ENCODE measurements around the gene SUPT20H. TPM values are rescaled to one million over a fixed set of nuclear protein-coding genes. Genes with fewer than 3 reads are reported as not detected.

The SUPT20H gene
- total and polyA plus RNA-seq, 2 of the 13 experiments (the other 11 are each of a cell fraction or from before 2014, with no cell fraction given) = 35.0 to 63.6 TPM

DNA sequence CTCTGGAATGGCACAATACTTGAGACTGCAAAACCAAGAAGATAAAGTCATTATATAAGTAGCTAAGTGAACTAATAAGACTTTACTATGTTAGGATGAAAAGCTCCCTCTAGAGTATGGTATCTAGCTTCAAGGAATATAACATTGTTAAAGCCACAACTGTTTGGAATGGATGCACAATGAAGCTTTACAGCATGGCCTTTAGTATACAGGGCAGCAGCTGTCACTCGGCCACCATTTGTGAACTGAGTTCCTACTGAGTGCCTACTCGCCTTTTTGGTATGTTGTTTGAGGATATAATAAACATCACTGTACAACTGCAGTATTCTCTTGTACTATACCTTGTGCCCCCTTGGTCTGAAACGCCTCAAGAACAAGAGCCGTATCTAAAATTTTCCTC is 67.1 kb downstream of the SUPT20H start:
- ChIA-PET CTCF (ENCODE audit: low intra/inter-chr PET ratio, low total read pairs) (no interaction called here), POLR2A (no interaction called here)
- Histone ChIP-seq H2AFZ (ENCODE audit: low read length) (no peak overlapping the region), H3K4me1 (ENCODE audit: insufficient read depth, low read length) (peaks cover 11% of the 10 kb centered on the region), H3K9ac (ENCODE audit: insufficient read depth, low read depth, low read length) (no peak overlapping the region), H3K4me2 (ENCODE audit: low read depth, low read length) (no peak overlapping the region), H3K27ac (ENCODE audit: extremely low read length, insufficient read depth, low read length) (no peak overlapping the region), H3K4me3 (replicated peaks in 1 of 3; ENCODE audit: insufficient read depth in 1 of 3, low read depth in 2 of 3, low read length in 3 of 3) (no peak overlapping the region), H3K79me2 (ENCODE audit: insufficient read depth, low read length) (peaks cover 21% of the 10 kb centered on the region), H3K36me3 (replicated peaks in 1 of 2; ENCODE audit: control insufficient read depth in 1 of 2, insufficient read depth in 2 of 2, low read length in 2 of 2) (peaks cover 27 to 78% of the 10 kb centered on the region in 2 experiments), H3K9me3 (ENCODE audit: low read length) (no peaks in the 10 kb centered on the region), H3K27me3 (ENCODE audit: control insufficient read depth in 1 of 2, insufficient read depth in 2 of 2, low read length in 2 of 2) (no peaks in the 10 kb centered on the region), H4K20me1 (ENCODE audit: insufficient read depth, low read length) (no peaks in the 10 kb centered on the region)
- TF ChIP-seq HNRNPUL1 (IDR thresholded peaks at IDR 0.05; ENCODE audit: low read depth, low read length) (no peak), SP2 (CRISPR knock-in tag; IDR thresholded peaks at IDR 0.05) (no peak), ZNF616 (CRISPR knock-in tag; IDR thresholded peaks at IDR 0.05; ENCODE audit: low read depth) (no peak), MAFF (IDR thresholded peaks at IDR 0.05; ENCODE audit: low read depth, low read length) (no peak), ZNF782 (CRISPR knock-in tag; IDR thresholded peaks at IDR 0.05; ENCODE audit: borderline replicate concordance) (no peak), ZNF747 (CRISPR knock-in tag; IDR thresholded peaks at IDR 0.05; ENCODE audit: borderline replicate concordance) (no peak)
- TF ChIP-seq, protein P1, sequence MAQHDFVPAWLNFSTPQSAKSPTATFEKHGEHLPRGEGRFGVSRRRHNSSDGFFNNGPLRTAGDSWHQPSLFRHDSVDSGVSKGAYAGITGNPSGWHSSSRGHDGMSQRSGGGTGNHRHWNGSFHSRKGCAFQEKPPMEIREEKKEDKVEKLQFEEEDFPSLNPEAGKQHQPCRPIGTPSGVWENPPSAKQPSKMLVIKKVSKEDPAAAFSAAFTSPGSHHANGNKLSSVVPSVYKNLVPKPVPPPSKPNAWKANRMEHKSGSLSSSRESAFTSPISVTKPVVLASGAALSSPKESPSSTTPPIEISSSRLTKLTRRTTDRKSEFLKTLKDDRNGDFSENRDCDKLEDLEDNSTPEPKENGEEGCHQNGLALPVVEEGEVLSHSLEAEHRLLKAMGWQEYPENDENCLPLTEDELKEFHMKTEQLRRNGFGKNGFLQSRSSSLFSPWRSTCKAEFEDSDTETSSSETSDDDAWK (CRISPR knock-in tag; IDR thresholded peaks at IDR 0.05) = no peak
- TF ChIP-seq, protein P2, sequence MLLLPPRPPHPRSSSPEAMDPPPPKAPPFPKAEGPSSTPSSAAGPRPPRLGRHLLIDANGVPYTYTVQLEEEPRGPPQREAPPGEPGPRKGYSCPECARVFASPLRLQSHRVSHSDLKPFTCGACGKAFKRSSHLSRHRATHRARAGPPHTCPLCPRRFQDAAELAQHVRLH (CRISPR knock-in tag; IDR thresholded peaks at IDR 0.05; ENCODE audit: borderline replicate concordance, low read depth) = no peak
- TF ChIP-seq, protein P3, sequence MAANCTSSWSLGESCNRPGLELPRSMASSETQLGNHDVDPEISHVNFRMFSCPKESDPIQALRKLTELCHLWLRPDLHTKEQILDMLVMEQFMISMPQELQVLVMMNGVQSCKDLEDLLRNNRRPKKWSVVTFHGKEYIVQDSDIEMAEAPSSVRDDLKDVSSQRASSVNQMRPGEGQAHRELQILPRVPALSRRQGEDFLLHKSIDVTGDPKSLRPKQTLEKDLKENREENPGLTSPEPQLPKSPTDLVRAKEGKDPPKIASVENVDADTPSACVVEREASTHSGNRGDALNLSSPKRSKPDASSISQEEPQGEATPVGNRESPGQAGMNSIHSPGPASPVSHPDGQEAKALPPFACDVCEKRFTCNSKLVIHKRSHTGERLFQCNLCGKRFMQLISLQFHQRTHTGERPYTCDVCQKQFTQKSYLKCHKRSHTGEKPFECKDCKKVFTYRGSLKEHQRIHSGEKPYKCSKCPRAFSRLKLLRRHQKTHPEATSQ (CRISPR knock-in tag; IDR thresholded peaks at IDR 0.05; ENCODE audit: borderline replicate concordance) = no peak
- DNase-seq (ENCODE audit: low spot score) (no peak), FAIRE-seq (no peak), ATAC-seq (no peak)
- BruUV-seq (replicated peaks) = no TSS peak
- intact Hi-C loops (cut with micrococcal nuclease; ENCODE audit: unreplicated experiment) = no loop called here
- in situ Hi-C loops (cut with HindIII; ENCODE audit: extremely low pct_ligation_motif_present, low pct_unique_long_range_greater_than_20kb) = no loop called here
- over 99% methylated on average over 4 of the region's 4 CpGs for WGBS (ENCODE audit: low lambda C conversion rate)
